Measurements from ENCODE around the gene FCN1. TPM values are rescaled to one million over a fixed set of nuclear protein-coding genes. Genes with fewer than 3 reads are reported as not detected.

Gene FCN1
- total RNA-seq, 1 donor from 2014 or later = not detected

DNA sequence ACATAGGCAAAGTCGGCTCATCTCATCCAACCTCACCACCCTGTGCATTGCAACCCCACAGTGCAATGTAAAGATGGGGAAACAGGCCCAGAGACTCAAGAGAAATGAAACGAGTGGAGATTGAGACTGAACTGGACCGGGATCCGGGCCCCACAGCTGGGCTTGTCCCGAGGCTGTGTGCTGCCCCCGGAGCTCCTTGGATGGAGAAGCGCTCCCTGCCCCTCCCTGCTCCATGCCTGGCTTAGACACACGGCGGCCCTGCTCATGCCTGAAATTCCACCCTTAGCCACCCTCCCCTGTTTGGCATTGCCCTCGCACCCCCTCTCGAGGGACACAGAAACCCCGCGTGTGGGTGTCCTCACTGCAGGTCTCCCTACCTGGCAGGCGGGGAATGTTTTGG is 27.2 kb upstream of the FCN1 start:
- TF ChIP-seq, protein P1, sequence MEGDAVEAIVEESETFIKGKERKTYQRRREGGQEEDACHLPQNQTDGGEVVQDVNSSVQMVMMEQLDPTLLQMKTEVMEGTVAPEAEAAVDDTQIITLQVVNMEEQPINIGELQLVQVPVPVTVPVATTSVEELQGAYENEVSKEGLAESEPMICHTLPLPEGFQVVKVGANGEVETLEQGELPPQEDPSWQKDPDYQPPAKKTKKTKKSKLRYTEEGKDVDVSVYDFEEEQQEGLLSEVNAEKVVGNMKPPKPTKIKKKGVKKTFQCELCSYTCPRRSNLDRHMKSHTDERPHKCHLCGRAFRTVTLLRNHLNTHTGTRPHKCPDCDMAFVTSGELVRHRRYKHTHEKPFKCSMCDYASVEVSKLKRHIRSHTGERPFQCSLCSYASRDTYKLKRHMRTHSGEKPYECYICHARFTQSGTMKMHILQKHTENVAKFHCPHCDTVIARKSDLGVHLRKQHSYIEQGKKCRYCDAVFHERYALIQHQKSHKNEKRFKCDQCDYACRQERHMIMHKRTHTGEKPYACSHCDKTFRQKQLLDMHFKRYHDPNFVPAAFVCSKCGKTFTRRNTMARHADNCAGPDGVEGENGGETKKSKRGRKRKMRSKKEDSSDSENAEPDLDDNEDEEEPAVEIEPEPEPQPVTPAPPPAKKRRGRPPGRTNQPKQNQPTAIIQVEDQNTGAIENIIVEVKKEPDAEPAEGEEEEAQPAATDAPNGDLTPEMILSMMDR (IDR thresholded peaks at IDR 0.05; ENCODE audit: insufficient read depth, low read length, poor library complexity, severe bottlenecking) = no peak
- DNase-seq (ENCODE audit: low read depth) = no peak
- H3K4me3 ChIP-seq (ENCODE audit: low read depth, low read length) = no peak overlapping the region

DNA sequence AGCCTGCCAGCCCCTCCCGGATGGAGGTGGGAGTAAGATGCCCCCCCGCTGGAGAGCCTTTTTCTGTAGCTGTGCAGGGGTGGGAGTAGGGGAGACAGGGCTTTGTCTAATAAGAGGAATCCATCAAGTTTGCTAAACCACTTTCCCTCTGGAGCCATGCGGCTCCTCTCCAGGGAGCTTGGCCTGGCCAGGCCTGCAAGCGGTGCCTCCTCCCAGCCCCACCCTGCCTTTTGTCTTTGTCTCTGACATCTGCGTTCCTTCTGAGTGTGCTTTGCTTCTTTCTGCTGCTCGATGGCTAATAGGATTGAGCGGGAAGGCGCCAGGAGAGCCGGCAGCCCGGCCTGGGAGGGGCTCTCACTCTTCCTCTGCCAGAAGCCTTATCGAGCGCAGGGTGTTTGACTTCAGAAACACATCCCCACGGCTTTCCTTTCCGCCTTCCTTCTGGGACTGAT is 26.7 kb upstream of the FCN1 start:
- H3K27me3 ChIP-seq (ENCODE audit: control insufficient read depth, insufficient read depth, low read length) = peaks cover 6% of the 10 kb centered on the region
- no peak for DNase-seq (ENCODE audit: low read depth)
- H3K4me3 ChIP-seq (ENCODE audit: low read depth, low read length) = no peak overlapping the region
- TF ChIP-seq, protein P1 (IDR thresholded peaks at IDR 0.05; ENCODE audit: insufficient read depth, low read length, poor library complexity, severe bottlenecking) = no peak
- H3K36me3 ChIP-seq (ENCODE audit: control insufficient read depth, insufficient read depth, low read length) = no peaks in the 10 kb centered on the region

More for the DNA sequence above, 27.2 kb upstream of the FCN1 start:
- H3K27me3 ChIP-seq (ENCODE audit: control insufficient read depth, insufficient read depth, low read length) = peaks cover 6% of the 10 kb centered on the region
- no peaks in the 10 kb centered on the region for H3K36me3 ChIP-seq (ENCODE audit: control insufficient read depth, insufficient read depth, low read length)

DNA sequence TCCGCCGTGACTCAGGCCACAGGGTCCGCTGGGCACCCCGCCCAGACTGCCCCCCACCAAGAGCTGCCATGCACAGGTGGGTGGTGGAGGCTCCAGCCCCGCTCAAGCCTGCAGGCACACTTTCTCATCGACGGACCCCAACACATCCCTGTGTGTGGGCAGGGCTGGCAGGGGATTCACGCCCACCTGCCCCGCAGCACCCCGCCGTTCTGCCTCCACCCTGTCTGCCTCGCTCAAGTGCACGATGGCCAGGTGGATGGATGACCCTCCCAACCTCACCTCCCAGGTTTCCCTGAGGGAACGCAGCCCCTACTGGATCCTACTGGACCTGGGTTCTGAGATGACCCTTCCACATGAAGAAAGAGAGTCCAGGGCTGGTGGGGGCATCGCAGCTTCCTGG is 26.1 kb upstream of the FCN1 start:
- TF ChIP-seq, protein P1 (IDR thresholded peaks at IDR 0.05; ENCODE audit: insufficient read depth, low read length, poor library complexity, severe bottlenecking) = no peak
- H3K27me3 ChIP-seq (ENCODE audit: control insufficient read depth, insufficient read depth, low read length) = peaks cover 6% of the 10 kb centered on the region
- H3K36me3 ChIP-seq (ENCODE audit: control insufficient read depth, insufficient read depth, low read length) = no peaks in the 10 kb centered on the region
- no peak overlapping the region for H3K4me3 ChIP-seq (ENCODE audit: low read depth, low read length)
- no peak for DNase-seq (ENCODE audit: low read depth)

DNA sequence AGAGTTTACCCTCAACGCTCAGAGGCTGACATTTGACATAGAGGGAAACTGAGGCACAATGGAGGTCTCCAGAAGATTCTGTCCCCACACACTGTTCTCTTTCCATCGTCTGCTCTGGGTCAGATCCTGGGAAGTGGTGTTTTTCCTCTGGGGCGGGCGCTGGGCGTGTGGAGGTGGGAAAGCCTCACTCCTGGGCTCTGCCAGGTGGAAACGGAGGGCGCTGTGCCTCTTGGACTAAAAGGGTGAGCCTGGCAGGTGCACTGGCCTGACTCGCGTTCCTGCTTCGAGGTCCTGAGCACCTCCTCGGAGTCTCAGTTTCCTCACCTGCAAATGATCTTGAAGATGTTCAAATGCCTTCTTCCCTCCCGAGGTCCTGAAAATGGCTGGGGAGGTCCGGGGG is 25.7 kb upstream of the FCN1 start:
- Histone ChIP-seq H3K27me3 (ENCODE audit: control insufficient read depth, insufficient read depth, low read length) (peaks cover 6% of the 10 kb centered on the region), H3K36me3 (ENCODE audit: control insufficient read depth, insufficient read depth, low read length) (no peaks in the 10 kb centered on the region), H3K4me3 (ENCODE audit: low read depth, low read length) (no peak overlapping the region)
- TF ChIP-seq, protein P1 (IDR thresholded peaks at IDR 0.05; ENCODE audit: insufficient read depth, low read length, poor library complexity, severe bottlenecking) = no peak
- no peak for DNase-seq (ENCODE audit: low read depth)

DNA sequence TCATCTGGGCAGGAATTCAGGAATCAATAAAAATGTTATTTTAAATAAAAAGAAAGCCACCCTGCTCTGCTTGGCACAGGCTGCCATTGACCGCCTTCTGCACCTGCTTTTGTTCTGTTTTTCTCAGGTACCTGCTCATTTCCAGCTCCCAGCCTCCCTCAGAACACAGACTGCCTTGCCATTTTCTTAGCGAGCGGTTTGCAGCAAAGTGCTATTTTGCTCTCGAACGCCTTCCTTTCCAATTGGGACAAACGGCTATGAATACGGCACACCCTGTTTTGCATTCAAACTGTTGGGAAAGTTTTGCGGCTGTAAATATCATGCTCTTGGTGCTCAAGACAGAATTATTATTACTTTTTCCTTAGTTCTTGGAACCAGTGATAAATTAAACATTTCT is 25.1 kb upstream of the FCN1 start:
- no peak for DNase-seq (ENCODE audit: low read depth)
- Histone ChIP-seq H3K27me3 (ENCODE audit: control insufficient read depth, insufficient read depth, low read length) (peaks cover 6% of the 10 kb centered on the region), H3K4me3 (ENCODE audit: low read depth, low read length) (no peak overlapping the region), H3K36me3 (ENCODE audit: control insufficient read depth, insufficient read depth, low read length) (no peaks in the 10 kb centered on the region)
- TF ChIP-seq, protein P1 (IDR thresholded peaks at IDR 0.05; ENCODE audit: insufficient read depth, low read length, poor library complexity, severe bottlenecking) = no peak

DNA sequence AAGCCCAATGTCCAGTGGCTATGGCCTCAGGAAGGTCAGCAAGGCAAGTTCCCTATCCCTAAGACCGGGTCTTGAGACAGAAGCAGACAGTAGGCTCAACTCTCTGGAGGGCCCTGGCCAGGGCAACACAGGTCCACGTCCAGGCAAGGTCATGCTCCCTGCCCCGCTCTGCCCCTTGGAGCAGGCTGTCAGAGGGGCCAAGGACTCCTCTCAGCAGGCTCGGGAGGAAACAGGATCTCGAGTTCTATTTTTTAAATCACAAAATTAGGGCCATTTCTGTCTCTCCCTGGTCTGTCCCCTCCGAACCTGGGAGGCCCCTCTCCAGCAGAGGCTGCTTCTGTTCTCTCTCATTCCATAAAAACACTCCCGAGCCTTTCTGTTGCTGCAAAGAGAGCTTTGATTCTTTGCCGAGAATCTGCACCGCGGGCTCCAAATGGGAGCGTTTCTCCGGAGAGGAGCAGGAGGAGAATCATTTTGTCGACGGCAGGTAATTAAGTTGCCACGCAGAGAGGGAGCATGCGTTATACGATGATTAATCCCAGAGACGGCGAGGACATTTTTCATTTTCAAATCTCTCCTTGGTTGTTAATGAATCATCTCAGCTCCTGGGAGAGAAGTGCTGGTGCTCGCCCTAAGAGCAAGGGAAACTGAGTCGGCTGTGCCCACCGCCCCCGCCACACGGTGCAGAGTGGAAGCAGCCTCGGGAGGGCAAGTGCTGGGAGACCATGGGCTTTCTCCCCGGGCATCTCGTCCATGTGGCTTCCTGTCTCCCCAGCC is 24.5 kb upstream of the FCN1 start:
- Histone ChIP-seq H3K4me3 (ENCODE audit: low read depth, low read length) (no peak overlapping the region), H3K27me3 (ENCODE audit: control insufficient read depth, insufficient read depth, low read length) (peaks cover 2% of the 10 kb centered on the region), H3K36me3 (ENCODE audit: control insufficient read depth, insufficient read depth, low read length) (no peaks in the 10 kb centered on the region)
- TF ChIP-seq, protein P1 (IDR thresholded peaks at IDR 0.05; ENCODE audit: insufficient read depth, low read length, poor library complexity, severe bottlenecking) = no peak
- no peak for DNase-seq (ENCODE audit: low read depth)

Measured in kidney epithelial cell (primary cell).